Activated CD4-positive, alpha-beta T cell treated with anti-CD3 and anti-CD28 coated beads for 36 hours (primary cell): ENCODE measurements around the gene AMPD3. TPM values are rescaled to one million over a fixed set of nuclear protein-coding genes. Genes with fewer than 3 reads are reported as not detected.

Experiments used
- ATAC-seq: fragments of 200-7000 bp; cut with Tn5 transposase; one replicate; pipeline ENCODE4 v1.10.0; 2021; ENCODE audit warnings: mild to moderate bottlenecking, moderate library complexity
- CTCF ChIA-PET: fragments of 350-600 bp; sonication (Branson Sonifier 250); formaldehyde crosslinking; loops from one replicate; lab custom pipeline; 2021; ENCODE audit warnings: antibody characterized with exemption; lab: Charles Lee
- POLR2A ChIA-PET: fragments of 350-600 bp; sonication (Branson Sonifier 250); formaldehyde crosslinking; loops from one replicate; lab custom pipeline; 2021; ENCODE audit warnings: antibody characterized with exemption, inconsistent platforms; lab: Charles Lee
- DNase-seq: peaks from one replicate; pipeline ENCODE4 v3.0.0-alpha.2; 2020
- H3K27ac Mint-ChIP-seq: one replicate; pipeline ENCODE4 v1.8.0; 2021; ENCODE audit warnings: mixed read lengths
- H3K27me3 Mint-ChIP-seq: one replicate; pipeline ENCODE4 v1.8.0; 2021; ENCODE audit warnings: mixed read lengths
- H3K36me3 Mint-ChIP-seq: one replicate; pipeline ENCODE4 v1.8.0; 2021; ENCODE audit warnings: low read depth, mixed read lengths
- H3K4me1 Mint-ChIP-seq: one replicate; pipeline ENCODE4 v1.8.0; 2021; ENCODE audit warnings: mixed read lengths
- H3K4me3 Mint-ChIP-seq: one replicate; pipeline ENCODE4 v1.8.0; 2021; ENCODE audit warnings: mild to moderate bottlenecking, moderate library complexity, mixed read lengths
- H3K9me3 Mint-ChIP-seq: one replicate; pipeline ENCODE4 v1.8.0; 2021; ENCODE audit warnings: low read depth, mixed read lengths
- intact Hi-C, 2 experiments: fragments of 100-400 bp; cut with DNase I in 1 of 2; cut with micrococcal nuclease in 1 of 2; formaldehyde crosslinking; loops; one replicate each; pipeline versions ENCODE4 v1.14.2 to v1.15.1; 2022 to 2024; cut with DNase I, micrococcal nuclease
- total RNA-seq, 2 experiments: library from RNA; stranded (reverse); gene quantifications; one replicate each; pipeline ENCODE4 v1.2.3, GENCODE V29; 2021

AMPD3 gene
- total RNA-seq, 2 experiments from 2014 or later: 26.3 to 27.1 TPM

GRCh38 chr11:10447445-10447844 lies 7.6 kb upstream of the AMPD3 start:
- Mint-ChIP-seq H3K4me3 (no peak overlapping the region), H3K36me3 (no peaks in the 10 kb centered on the region), H3K27me3 (peaks cover 2% of the 10 kb centered on the region), H3K4me1 (peaks cover 41% of the 10 kb centered on the region), H3K9me3 (no peaks in the 10 kb centered on the region), H3K27ac (no peak overlapping the region)
- POLR2A ChIA-PET: no interaction called here
- ATAC-seq: no peak
- CTCF ChIA-PET: interaction anchor here (0.7 kb wide), 1 partner anchor 172 kb away, joined by 3 read pairs; no protein-coding TSS in a partner anchor
- no peak for DNase-seq
- intact Hi-C loops: no loop called here

- H3K27ac Mint-ChIP-seq: peak overlapping the region; percentile 88
- H3K9me3 Mint-ChIP-seq: no peaks in the 10 kb centered on the region
- peaks cover 55% of the 10 kb centered on the region for H3K4me1 Mint-ChIP-seq
- ATAC-seq (peak; percentile 48), DNase-seq (peak; percentile 72)
- peaks cover 2% of the 10 kb centered on the region for H3K27me3 Mint-ChIP-seq
- H3K4me3 Mint-ChIP-seq: peak overlapping the region; percentile 80
- H3K36me3 Mint-ChIP-seq: no peaks in the 10 kb centered on the region
- CTCF ChIA-PET: interaction anchor here (0.6 to 1.7 kb wide), 9 partner anchors 9 to 1912 kb away, joined by 3 to 7 read pairs (median 3); partner anchors contain the start of gene RNF141
- POLR2A ChIA-PET: no interaction called here
- intact Hi-C loops: loop anchor here (1.0 to 10.0 kb wide), 3 partner anchors 358 to 1766 kb away; partner anchors contain the start of genes EIF4G2 (in 1 of the 2), RPL27A (in 1 of the 2), TRIM66 (in 1 of the 2) and USP47 (in 1 of the 2)
These were observed 4.3 kb upstream of the AMPD3 start for GRCh38 chr11:10450462-10451425.

DNA sequence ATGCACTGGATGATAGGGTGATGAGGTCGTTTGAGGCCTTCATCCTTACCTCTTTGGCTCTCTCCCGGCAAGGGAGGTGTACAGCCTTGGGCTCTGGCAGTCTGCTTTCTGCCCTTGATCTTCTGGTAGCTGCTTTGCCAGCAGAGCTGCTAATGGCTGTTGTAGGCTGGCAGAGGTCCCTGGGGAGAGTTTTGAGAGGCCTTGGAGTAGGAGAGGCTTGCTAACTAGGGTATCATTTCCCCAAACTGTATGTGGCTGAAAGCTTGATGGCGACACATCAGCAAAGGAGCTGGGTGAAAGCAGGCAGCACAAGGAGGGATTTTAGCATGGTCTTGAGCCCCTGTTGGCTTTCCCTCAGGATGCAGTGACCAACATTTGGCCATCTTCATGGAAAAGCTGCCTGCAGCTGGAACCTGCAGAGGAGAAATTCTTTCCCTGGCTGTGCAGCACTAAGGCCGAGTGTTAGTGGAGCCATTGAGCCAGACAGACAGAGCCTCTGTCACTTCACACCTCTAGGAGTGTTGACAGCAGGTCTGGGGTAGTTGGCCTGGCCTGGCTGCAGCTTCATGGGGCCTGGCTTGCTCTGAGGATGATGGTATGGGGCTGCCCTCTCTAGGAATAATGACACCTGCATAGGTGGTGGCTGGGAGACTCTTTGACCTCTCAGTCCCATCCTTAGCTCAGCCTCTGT lies 3.5 kb upstream of the AMPD3 start:
- CTCF ChIA-PET: interaction anchor here (0.6 to 1.9 kb wide), 13 partner anchors 9 to 1912 kb away, joined by 3 to 7 read pairs (median 3); partner anchors contain the start of gene RNF141
- intact Hi-C loops: loop anchor here (1.0 to 10.0 kb wide), 3 partner anchors 357 to 1767 kb away; partner anchors contain the start of genes EIF4G2 (in 1 of the 2), RPL27A (in 1 of the 2), TRIM66 (in 1 of the 2) and USP47 (in 1 of the 2)
- peaks cover 2% of the 10 kb centered on the region for H3K27me3 Mint-ChIP-seq
- H3K4me1 Mint-ChIP-seq: peaks cover 61% of the 10 kb centered on the region
- H3K27ac Mint-ChIP-seq: peak overlapping the region; percentile 82
- POLR2A ChIA-PET: interaction anchor here (0.6 to 1.1 kb wide), 4 partner anchors 26 to 456 kb away, joined by 3 to 5 read pairs (median 5); partner anchors contain the start of gene RNF141
- DNase-seq: no peak
- ATAC-seq: no peak
- no peaks in the 10 kb centered on the region for H3K9me3 Mint-ChIP-seq
- peak overlapping the region; percentile 80 for H3K4me3 Mint-ChIP-seq
- peaks cover 3% of the 10 kb centered on the region for H3K36me3 Mint-ChIP-seq

DNA sequence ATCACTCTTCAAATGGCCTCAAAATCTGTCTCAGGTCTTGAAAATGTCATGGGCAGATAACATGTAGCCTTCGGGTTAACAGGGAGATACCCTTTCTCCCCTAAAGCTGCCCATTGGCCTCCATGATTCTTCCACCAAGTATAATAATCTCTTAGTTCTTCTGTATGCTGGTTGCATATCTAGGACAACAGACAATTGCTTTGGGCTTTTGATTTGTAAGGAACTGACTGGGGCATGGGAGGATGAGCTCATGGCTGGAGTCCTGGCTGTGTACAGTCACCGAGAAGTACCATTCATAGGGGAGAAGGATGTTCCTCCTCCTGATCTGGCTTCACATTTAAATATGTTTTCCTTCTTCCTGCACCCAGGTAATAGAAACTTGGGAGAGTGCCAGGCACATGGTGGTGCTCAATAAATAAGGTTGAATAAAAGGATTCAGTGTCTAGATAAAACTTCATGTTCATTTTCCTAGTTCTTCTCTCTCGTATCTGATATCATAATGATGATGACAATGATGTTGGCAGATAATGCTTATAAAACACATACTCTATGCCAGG lies 2.8 kb upstream of the AMPD3 start:
- no peaks in the 10 kb centered on the region for H3K9me3 Mint-ChIP-seq
- intact Hi-C loops: loop anchor here (10.0 kb wide), 2 partner anchors 1393 to 1767 kb away; partner anchors contain the start of genes RPL27A (in 1 of the 2), TRIM66 (in 1 of the 2) and USP47 (in 1 of the 2)
- ATAC-seq (no peak), DNase-seq (no peak)
- H3K36me3 Mint-ChIP-seq: peaks cover 5% of the 10 kb centered on the region
- ChIA-PET POLR2A (interaction anchor here (0.7 to 1.1 kb wide), 3 partner anchors 27 to 274 kb away, joined by 5 read pairs; partner anchors contain the start of gene RNF141), CTCF (interaction anchor here (0.6 to 1.9 kb wide), 8 partner anchors 9 to 705 kb away, joined by 3 to 7 read pairs (median 3); partner anchors contain the start of gene RNF141)
- H3K27me3 Mint-ChIP-seq: peaks cover 2% of the 10 kb centered on the region
- peaks cover 67% of the 10 kb centered on the region for H3K4me1 Mint-ChIP-seq
- no peak overlapping the region for H3K27ac Mint-ChIP-seq
- peak overlapping the region; percentile 80 for H3K4me3 Mint-ChIP-seq

DNA sequence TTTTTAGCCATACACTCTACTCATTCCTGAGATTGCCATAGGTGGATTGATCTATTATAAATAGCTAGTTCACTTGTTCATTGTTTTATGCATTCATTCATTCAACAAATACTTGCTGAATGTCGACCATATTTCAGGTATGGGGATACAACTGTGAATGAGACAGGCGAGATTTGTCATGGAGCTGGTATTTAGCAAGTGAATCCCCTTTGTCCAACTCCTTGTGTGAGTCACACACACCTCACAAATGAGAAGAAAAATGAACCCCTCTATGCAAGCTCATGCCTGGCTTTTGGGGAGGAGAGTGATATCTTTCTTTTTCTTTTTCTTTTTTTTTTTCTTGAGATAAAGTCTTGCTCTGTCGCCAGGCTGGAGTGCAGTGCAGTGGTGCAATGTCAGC lies 1.8 kb upstream of the AMPD3 start:
- intact Hi-C loops: loop anchor here (10.0 kb wide), 2 partner anchors 1392 to 1768 kb away; partner anchors contain the start of genes RPL27A (in 1 of the 2), TRIM66 (in 1 of the 2) and USP47 (in 1 of the 2)
- Mint-ChIP-seq H3K4me1 (peaks cover 74% of the 10 kb centered on the region), H3K27me3 (no peaks in the 10 kb centered on the region), H3K27ac (no peak overlapping the region), H3K9me3 (no peaks in the 10 kb centered on the region), H3K36me3 (peaks cover 6% of the 10 kb centered on the region), H3K4me3 (no peak overlapping the region)
- CTCF ChIA-PET: interaction anchor here (0.6 to 2.6 kb wide), 7 partner anchors 8 to 301 kb away, joined by 3 to 9 read pairs (median 3); no protein-coding TSS in a partner anchor
- no peak for ATAC-seq
- POLR2A ChIA-PET: interaction anchor here (0.6 kb wide), 2 partner anchors 87 to 1392 kb away, joined by 3 read pairs; no protein-coding TSS in a partner anchor
- no peak for DNase-seq

DNA sequence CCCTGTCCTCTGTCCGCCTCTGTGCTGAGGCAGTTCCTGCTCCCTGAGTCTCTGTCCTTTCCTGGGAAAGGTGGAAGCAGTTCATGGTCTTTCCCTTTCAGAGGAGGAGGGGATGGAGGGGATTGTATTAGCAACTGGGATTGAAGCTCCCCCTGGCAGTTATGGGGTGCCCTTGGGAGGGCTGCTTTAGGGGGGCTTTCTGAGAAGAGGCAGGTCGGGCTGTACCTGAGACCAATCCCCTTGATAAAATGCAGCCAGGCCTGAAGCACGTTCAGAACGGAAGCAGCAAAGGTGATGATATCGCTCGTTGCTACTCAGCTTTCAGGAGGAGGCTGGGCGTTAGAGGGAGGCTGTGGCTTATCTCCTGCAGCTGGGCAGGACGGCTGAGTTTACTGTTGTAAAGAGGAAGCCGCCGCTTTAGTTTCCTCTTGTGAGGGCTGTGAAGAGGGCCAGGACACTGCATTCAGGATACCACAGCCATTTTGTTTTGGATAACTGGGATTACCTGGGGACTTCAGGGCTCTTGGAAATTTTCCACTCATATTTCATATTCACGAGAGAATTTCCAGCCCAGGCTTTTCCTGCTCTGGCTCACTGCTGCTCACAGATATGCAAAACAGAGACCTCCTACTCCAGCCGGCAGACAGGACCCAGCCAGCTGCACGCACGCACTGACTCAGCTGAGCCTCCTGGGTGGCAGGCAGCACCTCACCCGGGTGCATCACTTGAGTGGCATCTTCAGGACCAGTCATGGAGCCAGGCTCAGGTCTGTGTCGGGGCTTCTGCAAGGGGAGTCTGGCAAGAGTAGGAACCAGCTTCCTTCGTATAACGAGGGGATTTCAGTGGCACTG lies 798 bp downstream of the AMPD3 start:
- Mint-ChIP-seq H3K4me3 (peak overlapping the region; percentile 91), H3K4me1 (peaks cover 88% of the 10 kb centered on the region), H3K27me3 (no peaks in the 10 kb centered on the region), H3K9me3 (no peaks in the 10 kb centered on the region), H3K27ac (peak overlapping the region; percentile 98), H3K36me3 (peaks cover 10% of the 10 kb centered on the region)
- DNase-seq: peak; percentile 91
- CTCF ChIA-PET: interaction anchor here (0.5 to 4.0 kb wide), 15 partner anchors 9 to 1358 kb away, joined by 3 to 17 read pairs (median 3); partner anchors contain the start of genes IRAG1 and RNF141
- intact Hi-C loops: loop anchor here (1.0 to 10.0 kb wide), 12 partner anchors 43 to 1771 kb away; partner anchors contain the start of genes USP47 (in 2 of the 2), ZBED5 (in 2 of the 2), ADM (in 1 of the 2) and CTR9 (in 1 of the 2)
- POLR2A ChIA-PET: interaction anchor here (0.6 to 1.2 kb wide), 5 partner anchors 13 to 697 kb away, joined by 3 to 7 read pairs (median 5); partner anchors contain the start of gene RNF141
- ATAC-seq: peak; percentile 80

DNA sequence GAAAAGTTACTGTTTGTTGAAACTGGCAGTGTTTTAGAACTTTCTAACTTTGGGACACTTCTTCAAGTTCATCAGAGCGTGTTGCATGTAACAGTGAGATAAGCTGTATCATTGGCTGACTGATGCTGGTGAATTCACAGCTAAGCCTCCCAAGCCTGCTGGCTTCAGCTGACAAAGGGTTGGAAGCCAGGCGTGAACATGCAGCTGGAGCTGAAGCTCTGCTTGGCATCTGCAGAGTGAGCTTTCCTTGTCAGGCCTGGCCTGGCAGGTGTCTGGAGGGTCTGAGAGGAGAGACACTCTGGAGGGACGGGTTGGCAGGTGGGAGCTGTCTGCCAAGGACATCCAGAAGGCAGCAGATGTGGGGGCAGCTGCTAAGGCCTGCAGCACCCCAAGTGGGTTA lies 1.5 kb downstream of the AMPD3 start:
- Mint-ChIP-seq H3K9me3 (no peaks in the 10 kb centered on the region), H3K36me3 (peaks cover 15% of the 10 kb centered on the region), H3K27ac (peak overlapping the region; percentile 98), H3K4me3 (peak overlapping the region; percentile 91), H3K4me1 (peaks cover 85% of the 10 kb centered on the region), H3K27me3 (no peaks in the 10 kb centered on the region)
- intact Hi-C loops: loop anchor here (1.0 to 10.0 kb wide), 12 partner anchors 43 to 1772 kb away; partner anchors contain the start of genes USP47 (in 2 of the 2), ZBED5 (in 2 of the 2), ADM (in 1 of the 2) and CTR9 (in 1 of the 2)
- ATAC-seq: no peak
- CTCF ChIA-PET: interaction anchor here (0.7 to 4.0 kb wide), 7 partner anchors 8 to 85 kb away, joined by 3 to 17 read pairs (median 3); partner anchors contain the start of gene RNF141
- DNase-seq: peak; percentile 34
- POLR2A ChIA-PET: interaction anchor here (0.8 to 1.2 kb wide), 3 partner anchors 23 to 84 kb away, joined by 4 to 7 read pairs (median 6); partner anchors contain the start of gene RNF141

GRCh38 chr11:10457901-10458300 lies 2.8 kb downstream of the AMPD3 start:
- ATAC-seq (no peak), DNase-seq (no peak)
- Mint-ChIP-seq H3K9me3 (no peaks in the 10 kb centered on the region), H3K27ac (peak overlapping the region; percentile 77), H3K4me1 (peaks cover 72% of the 10 kb centered on the region), H3K27me3 (no peaks in the 10 kb centered on the region), H3K36me3 (peaks cover 26% of the 10 kb centered on the region), H3K4me3 (peak overlapping the region; percentile 91)
- intact Hi-C loops: loop anchor here (2.0 to 10.0 kb wide), 12 partner anchors 15 to 1773 kb away; partner anchors contain the start of genes USP47 (in 2 of the 2), ZBED5 (in 2 of the 2), ADM (in 1 of the 2) and CTR9 (in 1 of the 2)
- CTCF ChIA-PET: interaction anchor here (0.7 to 4.0 kb wide), 5 partner anchors 12 to 83 kb away, joined by 3 to 17 read pairs (median 5); partner anchors contain the start of gene RNF141
- POLR2A ChIA-PET: no interaction called here
